K562 (cell line): ENCODE results near the gene PTPRG. TPM values are rescaled to one million over a fixed set of nuclear protein-coding genes. Genes with fewer than 3 reads are reported as not detected.

Experiments
- ATAC-seq: fragments of 200-7000 bp; cut with Tn5 transposase; 3 replicates; pipeline ENCODE4 v1.9.1; 2020; ENCODE audit warnings: moderate library complexity
- BruUV-seq: library from RNA; stranded (reverse); fragments of 400-500 nt; replicated peaks from 2 replicates; lab custom pipeline; 2021; lab: Mats Ljungman, UMichigan
- CTCF ChIA-PET: fragments of 300-600 bp; formaldehyde crosslinking; extraction: SDS; loops from one replicate; lab custom pipeline; 2021; ENCODE audit warnings: low intra/inter-chr PET ratio; lab: Yijun Ruan, JAX
- POLR2A ChIA-PET: fragments of 300-600, 350-650 bp; sonication (Branson Sonifier 250); formaldehyde crosslinking; extraction: SDS; loops from one replicate; lab custom pipeline; 2021; ENCODE audit warnings: antibody characterized with exemption, inconsistent platforms; lab: Yijun Ruan, JAX
- DNase-seq, 4 experiments: peaks; one replicate each; pipeline versions ENCODE4 v3.0.0 to v3.0.0-alpha.2; 2011 to 2018; ENCODE audit warnings: low spot score in 3 of 4, mixed read lengths in 3 of 4; ENCODE audit errors: extremely low read depth in 1 of 4
- FAIRE-seq: peaks from 2 replicates; lab custom pipeline; 2011; peaks lifted over from hg19 to GRCh38; lab: Jason Lieb, UNC
- H2AFZ ChIP-seq: 2 replicates; pipeline ENCODE4 v1.6.0; 2011; ENCODE audit warnings: low read depth, low read length, control low read depth, inconsistent platforms
- H3K27ac ChIP-seq: fragments of 200-600 bp; 3 replicates; pipeline ENCODE4 v1.8.0; 2011; ENCODE audit warnings: low read depth, mild to moderate bottlenecking, control low read depth, inconsistent platforms, low read length, moderate library complexity, mixed read lengths; ENCODE audit errors: extremely low read depth
- H3K27me3 ChIP-seq, 2 experiments: fragments of 300-600 bp in 1 of 2; 2 replicates in 1 of 2; 3 replicates in 1 of 2; pipeline versions ENCODE4 v1.6.0 to v1.8.0; 2011; ENCODE audit warnings: inconsistent platforms in 2 of 2, low read length in 2 of 2, mild to moderate bottlenecking in 1 of 2, mixed read lengths in 1 of 2, moderate library complexity in 1 of 2; ENCODE audit not compliant: control insufficient read depth in 2 of 2, insufficient read depth in 2 of 2
- H3K36me3 ChIP-seq: fragments of 300-600 bp; 3 replicates; pipeline ENCODE4 v1.8.0; 2011; ENCODE audit warnings: mild to moderate bottlenecking, low read length, inconsistent platforms; ENCODE audit not compliant: control insufficient read depth, insufficient read depth
- H3K4me1 ChIP-seq, 2 experiments: fragments of 200-600 bp in 1 of 2; replicated peaks in 1 of 2; 2 replicates in 1 of 2; 3 replicates in 1 of 2; pipeline versions ENCODE4 v1.5.1 to v1.8.0; 2011; ENCODE audit warnings: inconsistent platforms in 2 of 2, low read length in 2 of 2, mild to moderate bottlenecking in 1 of 2, mixed read lengths in 1 of 2, moderate library complexity in 1 of 2; ENCODE audit not compliant: control insufficient read depth in 2 of 2, insufficient read depth in 2 of 2
- H3K4me2 ChIP-seq: 2 replicates; pipeline ENCODE4 v1.6.1; 2011; ENCODE audit warnings: low read length, control low read depth, inconsistent platforms, mixed read lengths; ENCODE audit not compliant: insufficient read depth
- H3K4me3 ChIP-seq: fragments of 200-600 bp; sonication (generic), shearing (Covaris generic); 2 replicates; pipeline ENCODE4 v1.5.1; 2016; ENCODE audit warnings: control low read depth, inconsistent platforms
- H3K79me2 ChIP-seq: fragments of 200-600 bp; 3 replicates; pipeline ENCODE4 v1.8.0; 2011; ENCODE audit warnings: low read length, inconsistent platforms; ENCODE audit not compliant: control insufficient read depth, insufficient read depth
- H3K9ac ChIP-seq, 2 experiments: 2 replicates each; pipeline versions ENCODE4 v1.6.0 to v1.6.1; 2011; ENCODE audit warnings: low read depth in 2 of 2, low read length in 2 of 2, control low read depth in 1 of 2, inconsistent platforms in 1 of 2, mild to moderate bottlenecking in 1 of 2, mixed read lengths in 1 of 2; ENCODE audit not compliant: insufficient read depth in 1 of 2
- H3K9me1 ChIP-seq: one replicate; pipeline ENCODE4 v1.6.0; 2011; ENCODE audit warnings: inconsistent platforms, mild to moderate bottlenecking, low read length, moderate library complexity; ENCODE audit not compliant: control insufficient read depth, insufficient read depth
- H3K9me3 ChIP-seq: replicated peaks from 2 replicates; pipeline ENCODE4 v1.5.1; 2011; ENCODE audit warnings: low read depth, low read length, inconsistent platforms; ENCODE audit not compliant: control insufficient read depth, insufficient read depth
- H4K20me1 ChIP-seq: replicated peaks from 2 replicates; pipeline ENCODE4 v1.6.1; 2011; ENCODE audit warnings: low read length, inconsistent platforms, mixed read lengths; ENCODE audit not compliant: control insufficient read depth, insufficient read depth
- CHCHD3 ChIP-seq: fragments of 250-450 bp; sonication (Bioruptor Pico); IDR thresholded peaks from 2 replicates; pipeline ENCODE4 v2.1.2; 2022; ENCODE audit warnings: mild to moderate bottlenecking
- ESRRB ChIP-seq: fragments of 250-450 bp; sonication (Bioruptor Pico); IDR thresholded peaks from 2 replicates; pipeline ENCODE4 v1.5.0; 2020; ENCODE audit warnings: mild to moderate bottlenecking, moderate library complexity, borderline replicate concordance
- GATAD2B ChIP-seq: fragments of 450-650 bp; IDR thresholded peaks from 2 replicates; pipeline ENCODE4 v1.6.1; 2017; ENCODE audit warnings: mild to moderate bottlenecking, borderline replicate concordance
- HDAC1 ChIP-seq, 2 experiments: fragments of 450-650 bp; IDR thresholded peaks; 2 replicates each; pipeline ENCODE4 v1.6.1; 2016 to 2017; ENCODE audit warnings: inconsistent platforms in 1 of 2, mild to moderate bottlenecking in 1 of 2, moderate library complexity in 1 of 2
- HIVEP1 ChIP-seq: fragments of 250-450 bp; sonication (Bioruptor Pico); IDR thresholded peaks from 2 replicates; pipeline ENCODE4 v1.4.0; 2020; ENCODE audit warnings: mild to moderate bottlenecking
- KDM5B ChIP-seq: fragments of 200-600 bp; sonication (generic); IDR thresholded peaks from 2 replicates; pipeline ENCODE4 v1.6.1; 2012; ENCODE audit warnings: low read depth, mild to moderate bottlenecking, moderate library complexity, low read length, control low read depth, inconsistent platforms; ENCODE audit not compliant: insufficient replicate concordance
- KLF13 ChIP-seq: fragments of 450-650 bp; IDR thresholded peaks from 2 replicates; pipeline ENCODE4 v1.6.1; 2016; ENCODE audit warnings: missing genetic modification characterization, low read depth, mild to moderate bottlenecking, missing compliant biosample characterization, moderate library complexity, borderline replicate concordance
- MED1 ChIP-seq: sonication (generic); formaldehyde crosslinking; IDR thresholded peaks from 2 replicates; pipeline ENCODE4 v1.8.1; 2023; ENCODE audit warnings: missing genetic modification reagents, borderline replicate concordance
- PML ChIP-seq: IDR thresholded peaks from 2 replicates; pipeline ENCODE4 v1.6.1; 2012; ENCODE audit warnings: low read length, inconsistent platforms
- RFX1 ChIP-seq: fragments of 450-650 bp; IDR thresholded peaks from 2 replicates; pipeline ENCODE4 v1.6.1; 2016; ENCODE audit warnings: mild to moderate bottlenecking, moderate library complexity
- SETDB1 ChIP-seq: IDR thresholded peaks from one replicate; pipeline ENCODE4 v1.6.1; 2012; ENCODE audit warnings: low read length, control low read depth, inconsistent platforms
- ZNF316 ChIP-seq: fragments of 450-650 bp; IDR thresholded peaks from 2 replicates; pipeline ENCODE4 v1.6.1; 2016
- ZNF57 ChIP-seq: fragments of 450-650 bp; formaldehyde crosslinking; IDR thresholded peaks from 2 replicates; pipeline ENCODE4 v1.4.0; 2020; ENCODE audit warnings: mild to moderate bottlenecking, moderate library complexity
- WGBS: fragments of 100-300 bp; shearing (Covaris generic); methylation state at CpG from one replicate; pipeline ENCODE4 v1.1.6; 2016; ENCODE audit warnings: low coverage, mixed read lengths; ENCODE audit not compliant: insufficient coverage; ENCODE audit errors: missing lambda C conversion rate; 5-methylcytosine and 5-hydroxymethylcytosine counted together
- in situ Hi-C: fragments of 300-500 bp; cut with MboI; formaldehyde crosslinking; loops from 4 replicates; pipeline ENCODE4 v1.15.0; 2018; ENCODE audit warnings: inconsistent platforms, mixed read lengths
- intact Hi-C: fragments of 100-400 bp; cut with micrococcal nuclease; formaldehyde crosslinking; loops from 2 replicates; pipeline ENCODE4 v1.14.2; 2022
- polyA plus RNA-seq, 8 experiments: library from polyadenylated mRNA; depleted of rRNA in 4 of 8; stranded (reverse) in 5 of 8; unstranded in 3 of 8; fragments of >200 nt; fragmentation: Nextera tagmentation in 2 of 8; fragmentation: Illumina TruSeq in 1 of 8; extraction: Ambion mirVana in 2 of 8; extraction: Trizol in 1 of 8; gene quantifications; 2 replicates each; pipeline versions ENCODE4 v1.2.1 to v1.2.3, GENCODE V29; 2011 to 2014; ENCODE audit warnings: inconsistent platforms in 1 of 8, missing spikeins in 1 of 8
- total RNA-seq, 7 experiments: library from RNA; depleted of rRNA in 6 of 7; stranded (reverse); fragments of >200 nt in 6 of 7; fragmentation: Illumina TruSeq in 2 of 7; extraction: Trizol in 2 of 7; gene quantifications; 2 replicates each; pipeline versions ENCODE4 v1.2.1 to v1.2.3, GENCODE V29; 2011 to 2021; ENCODE audit warnings: low replicate concordance in 1 of 7
- TF ChIP-seq, protein P1 (sequence below): sonication (generic); formaldehyde crosslinking; IDR thresholded peaks from 2 replicates; pipeline ENCODE4 v1.8.1; 2023; ENCODE audit warnings: mild to moderate bottlenecking, missing genetic modification reagents

PTPRG gene
- total and polyA plus RNA-seq, 9 of the 15 experiments (the other 6 are each of a cell fraction or from before 2014, with no cell fraction given) = 0.16 TPM; not detected in 8

GRCh38 chr3:62173939-62174515 lies 612.7 kb downstream of the PTPRG start:
- Histone ChIP-seq H4K20me1 (no peaks in the 10 kb centered on the region), H2AFZ (no peak overlapping the region), H3K4me3 (no peak overlapping the region), H3K4me1 (no peaks in the 10 kb centered on the region), H3K79me2 (no peaks in the 10 kb centered on the region), H3K9me1 (no peaks in the 10 kb centered on the region), H3K27ac (no peak overlapping the region), H3K27me3 (no peaks in the 10 kb centered on the region), H3K36me3 (no peaks in the 10 kb centered on the region), H3K4me2 (no peak overlapping the region), H3K9ac (no peak overlapping the region), H3K9me3 (no peaks in the 10 kb centered on the region)
- in situ Hi-C loops (no loop called here), intact Hi-C loops (no loop called here)
- POLR2A ChIA-PET = no interaction called here
- DNase-seq (no peak), ATAC-seq (no peak), FAIRE-seq (no peak)
- TF ChIP-seq ZNF57 (no peak), KDM5B (no peak), HDAC1 (IDR thresholded peaks at IDR 0.05) (no peak), ESRRB (CRISPR knock-in tag) (no peak), MED1 (CRISPR knock-in tag) (no peak), HIVEP1 (CRISPR knock-in tag) (no peak), RFX1 (no peak), GATAD2B (no peak), KLF13 (tag) (no peak), CHCHD3 (CRISPR knock-in tag) (no peak), SETDB1 (no peak), PML (no peak), ZNF316 (no peak)
- TF ChIP-seq, protein P1, sequence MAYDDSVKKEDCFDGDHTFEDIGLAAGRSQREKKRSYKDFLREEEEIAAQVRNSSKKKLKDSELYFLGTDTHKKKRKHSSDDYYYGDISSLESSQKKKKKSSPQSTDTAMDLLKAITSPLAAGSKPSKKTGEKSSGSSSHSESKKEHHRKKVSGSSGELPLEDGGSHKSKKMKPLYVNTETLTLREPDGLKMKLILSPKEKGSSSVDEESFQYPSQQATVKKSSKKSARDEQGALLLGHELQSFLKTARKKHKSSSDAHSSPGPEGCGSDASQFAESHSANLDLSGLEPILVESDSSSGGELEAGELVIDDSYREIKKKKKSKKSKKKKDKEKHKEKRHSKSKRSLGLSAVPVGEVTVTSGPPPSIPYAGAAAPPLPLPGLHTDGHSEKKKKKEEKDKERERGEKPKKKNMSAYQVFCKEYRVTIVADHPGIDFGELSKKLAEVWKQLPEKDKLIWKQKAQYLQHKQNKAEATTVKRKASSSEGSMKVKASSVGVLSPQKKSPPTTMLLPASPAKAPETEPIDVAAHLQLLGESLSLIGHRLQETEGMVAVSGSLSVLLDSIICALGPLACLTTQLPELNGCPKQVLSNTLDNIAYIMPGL (CRISPR knock-in tag) = no peak
- CTCF ChIA-PET = no interaction called here
- WGBS = 2% methylated on average over 5 of the region's 7 CpGs
- no TSS peak for BruUV-seq
